HG03469 (cell line): ENCODE results near the gene TRIM51.
"Not testable (repeated sequence)": the region's sequence is repeated elsewhere in the genome, so short reads cannot be mapped to it uniquely, and the experiment has no call there.

ENCODE experiments used
- ATAC-seq: cut with Tn5 transposase; IDR thresholded peaks from one replicate; pipeline ENCODE4 v1.9.1; 2021; ENCODE audit warnings: mild to moderate bottlenecking, moderate library complexity, moderate number of reproducible peaks; ENCODE audit not compliant: unreplicated experiment

The TRIM51 gene

GRCh38 chr11:55882997-55883396, at the start of gene TRIM51:
TRIM51 (plus strand) TSS chr11:55883297; CDS start chr11:55885429, 2,132 bp downstream.
- not testable (repeated sequence) for ATAC-seq

GRCh38 chr11:55838452-55838851, 44.6 kb upstream of the TRIM51 start, which contains the start of gene OR5D16:
OR5D16 (plus strand) TSS chr11:55838752; CDS start chr11:55838752, 0 bp downstream.
- no peak for ATAC-seq

- no peak for ATAC-seq
These were observed 35.6 kb upstream of the TRIM51 start for GRCh38 chr11:55847453-55847852.

GRCh38 chr11:55849037-55849436, 34.1 kb upstream of the TRIM51 start:
- ATAC-seq: no peak

GRCh38 chr11:55852141-55852540, 31.0 kb upstream of the TRIM51 start:
- ATAC-seq: no peak

- no peak for ATAC-seq
These were observed 28.4 kb upstream of the TRIM51 start for GRCh38 chr11:55854704-55855103.

- not testable (repeated sequence) for ATAC-seq
These were observed 15.7 kb upstream of the TRIM51 start for GRCh38 chr11:55867354-55867753.

- not testable (repeated sequence) for ATAC-seq
These were observed 10.4 kb upstream of the TRIM51 start for GRCh38 chr11:55872731-55873130.

GRCh38 chr11:55873146-55873545, 10.0 kb upstream of the TRIM51 start:
- ATAC-seq: not testable (repeated sequence)

GRCh38 chr11:55884995-55885394, 1.9 kb downstream of the TRIM51 start:
- not testable (repeated sequence) for ATAC-seq

GRCh38 chr11:55885481-55885880, 2.4 kb downstream of the TRIM51 start:
- ATAC-seq: not testable (repeated sequence)

- ATAC-seq: no peak
These were observed 12.1 kb downstream of the TRIM51 start for GRCh38 chr11:55895216-55895615.

- no peak for ATAC-seq
These were observed 19.2 kb downstream of the TRIM51 start for GRCh38 chr11:55902308-55902707.

GRCh38 chr11:55914482-55914881, 31.4 kb downstream of the TRIM51 start, which contains the start of gene OR5W2:
OR5W2 (minus strand) TSS chr11:55914582; CDS start chr11:55914582, 0 bp downstream.
- no peak for ATAC-seq

- no peak for ATAC-seq
These were observed 37.4 kb downstream of the TRIM51 start for GRCh38 chr11:55920537-55920936.

GRCh38 chr11:55936300-55936699, 53.2 kb downstream of the TRIM51 start, which contains the start of gene OR5I1:
OR5I1 (minus strand) TSS chr11:55936400; CDS start chr11:55936400, 0 bp downstream.
- ATAC-seq: no peak
